Measurements from ENCODE around the gene NUDT16.

GRCh38 chr3:131387796-131388489, 6.4 kb downstream of the NUDT16 start:
- TF ChIP-seq POLR2AphosphoS5 (IDR thresholded peaks at IDR 0.05; ENCODE audit: borderline replicate concordance, low read depth, low read length) (no peak), EZH2 (IDR thresholded peaks at IDR 0.05) (no peak), FOXP2 (optimal IDR thresholded peaks at IDR 0.05; ENCODE audit: control extremely low read depth, extremely low read length, insufficient read depth) (no peak)
